Measurements from ENCODE around the gene ZNF836.

The ZNF836 gene

DNA sequence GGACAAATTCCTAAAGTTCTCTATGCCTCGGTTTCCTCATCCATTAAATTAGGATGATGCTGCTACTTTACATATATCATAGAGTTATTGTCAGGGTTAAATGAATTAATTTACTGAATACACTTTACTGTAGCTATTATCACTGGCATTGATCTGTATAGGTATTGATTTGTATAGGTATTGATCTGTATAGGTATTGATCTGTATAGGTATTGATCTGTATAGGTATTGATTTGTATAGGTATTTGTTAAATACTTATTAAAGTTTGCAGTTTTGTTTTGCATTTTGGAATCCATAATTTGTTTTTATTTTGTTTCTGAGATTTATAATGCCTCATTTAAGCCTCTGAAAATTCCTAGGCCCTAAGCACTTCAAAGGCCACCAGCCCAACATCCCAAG is 16.0 kb upstream of the ZNF836 start:
- no peak for DNase-seq

DNA sequence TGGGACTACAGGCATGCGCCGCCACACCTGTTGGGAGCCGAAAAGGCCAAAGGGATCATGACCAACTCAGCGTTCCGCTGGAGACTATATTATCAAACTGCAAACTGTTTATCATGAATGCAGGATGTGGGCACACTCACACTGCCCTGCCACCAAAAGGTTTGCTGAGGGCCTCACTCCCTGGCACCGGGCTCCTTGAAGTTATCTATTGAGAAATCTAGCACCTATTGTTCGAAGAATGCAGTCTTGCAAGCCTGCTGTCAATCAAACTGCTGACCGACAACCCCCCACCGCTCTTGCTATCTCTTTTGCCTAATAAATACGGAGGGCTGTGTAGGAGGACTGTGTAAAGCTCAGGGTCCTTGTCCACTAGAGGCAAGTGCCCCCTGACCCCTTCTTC is 5.2 kb upstream of the ZNF836 start:
- no peak for DNase-seq

DNA sequence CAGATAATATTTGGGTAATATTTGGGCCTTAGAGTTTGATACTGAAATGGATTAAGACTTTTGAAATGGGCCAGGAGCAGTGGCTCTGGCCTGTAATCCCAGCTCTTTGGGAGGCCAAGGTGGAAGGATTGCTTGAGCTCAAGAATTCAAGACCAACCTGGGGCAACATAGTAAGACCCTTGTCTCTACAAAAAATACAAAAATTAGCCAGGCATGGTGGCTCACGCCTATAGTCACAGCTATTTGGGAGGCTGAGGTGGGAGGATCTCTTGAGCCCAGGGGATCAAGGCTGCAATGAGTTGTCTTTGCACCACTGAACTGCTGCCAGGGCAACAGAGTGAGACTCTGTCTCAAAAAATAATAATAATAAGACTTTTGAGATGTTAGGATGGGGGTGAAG is 926 bp upstream of the ZNF836 start:
- DNase-seq: no peak

DNA sequence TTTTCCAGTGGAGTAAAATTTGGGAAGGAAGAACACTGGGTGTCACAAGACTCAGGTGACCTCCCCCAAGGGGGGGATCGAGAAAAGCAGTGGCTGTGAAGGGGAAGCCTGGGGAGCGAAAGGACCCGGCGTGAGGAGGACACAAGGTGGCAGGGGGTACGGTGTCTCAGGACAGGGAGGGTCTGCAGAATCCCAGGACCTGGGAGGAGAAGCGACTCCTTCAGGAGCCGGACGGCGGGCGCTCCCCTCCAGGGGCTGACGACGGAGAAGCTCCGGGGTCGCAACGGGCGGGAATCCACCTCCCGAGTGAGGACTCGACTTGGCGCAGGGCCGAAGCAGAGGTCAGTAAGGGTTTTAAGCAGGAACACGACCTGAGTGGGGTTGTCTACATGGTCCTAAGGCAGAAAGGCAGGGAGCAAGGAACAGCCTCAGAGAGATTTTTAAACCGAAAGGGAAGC is 529 bp downstream of the ZNF836 start:
- DNase-seq: no peak

DNA sequence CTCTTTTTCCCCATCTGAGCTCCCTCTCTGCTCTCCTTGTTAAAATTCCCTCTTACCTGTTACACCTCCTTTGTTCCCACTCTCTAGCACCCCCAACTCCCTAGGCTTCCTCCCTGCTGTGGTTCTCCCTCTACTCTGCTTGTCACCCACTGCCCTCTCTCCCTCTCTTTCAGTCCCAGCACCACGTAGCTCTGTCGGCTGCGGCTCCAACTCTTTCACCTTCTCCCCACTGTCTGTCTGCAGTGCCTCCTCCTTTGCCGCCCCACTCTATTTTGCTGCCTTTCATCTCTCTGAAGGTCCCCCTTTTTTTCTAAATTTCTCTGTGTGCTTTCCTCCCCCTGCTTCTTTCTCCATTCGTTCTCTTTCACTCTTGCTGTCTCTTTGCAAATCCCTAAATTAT is 1.1 kb downstream of the ZNF836 start:
- DNase-seq: no peak

DNA sequence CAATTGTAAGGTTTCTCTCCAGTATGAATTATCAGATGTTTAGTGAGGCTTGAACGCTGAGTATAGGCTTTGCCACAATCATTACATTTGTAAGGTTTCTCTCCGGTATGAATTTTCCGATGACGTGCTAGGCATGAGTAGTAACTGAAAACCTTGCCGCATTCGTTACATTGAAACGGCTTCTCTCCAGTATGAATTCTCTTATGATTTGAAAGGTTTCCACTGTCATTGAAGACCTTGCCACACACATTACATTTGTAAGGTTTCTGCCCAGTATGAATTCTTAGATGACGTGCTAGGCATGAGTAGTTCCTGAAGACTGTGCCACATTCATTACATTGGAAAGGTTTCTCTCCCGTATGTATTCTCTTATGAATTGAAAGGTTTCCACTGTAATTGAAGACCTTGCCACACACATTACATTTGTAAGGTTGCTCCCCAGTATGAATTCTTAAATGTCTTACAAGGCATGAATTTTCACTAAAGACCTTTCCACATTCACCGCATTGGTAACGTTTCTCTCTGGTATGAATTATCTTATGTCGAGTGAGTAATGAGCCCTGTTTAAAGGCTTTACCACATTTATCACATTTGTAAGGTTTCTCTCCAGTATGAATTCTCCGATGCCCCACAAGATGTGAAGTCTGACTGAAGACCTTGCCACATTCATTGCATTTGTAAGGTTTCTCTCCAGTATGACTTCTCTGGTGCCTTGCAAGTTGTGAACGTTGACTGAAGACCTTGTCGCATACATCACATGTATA is 15.6 kb downstream of the ZNF836 start:
- DNase-seq: no peak

DNA sequence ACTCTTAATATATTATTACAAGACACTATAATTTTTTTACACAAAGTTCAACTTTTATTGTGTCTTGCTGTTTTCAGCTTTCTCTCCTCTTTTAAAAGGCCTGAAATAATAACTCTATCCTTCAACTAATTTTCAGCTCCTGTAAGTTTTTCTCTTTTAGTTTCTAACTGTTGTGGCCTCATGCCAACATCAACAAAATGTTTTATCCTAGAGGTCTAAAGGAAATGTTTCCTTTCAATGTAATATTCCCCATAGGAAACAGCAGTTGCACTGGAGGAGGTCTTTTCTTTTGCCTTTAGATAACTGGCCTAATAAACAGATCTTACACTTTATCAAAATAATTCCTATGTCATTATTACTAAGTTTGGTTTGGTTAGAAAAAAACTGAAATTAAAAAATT is 23.2 kb downstream of the ZNF836 start:
- DNase-seq: no peak

DNA sequence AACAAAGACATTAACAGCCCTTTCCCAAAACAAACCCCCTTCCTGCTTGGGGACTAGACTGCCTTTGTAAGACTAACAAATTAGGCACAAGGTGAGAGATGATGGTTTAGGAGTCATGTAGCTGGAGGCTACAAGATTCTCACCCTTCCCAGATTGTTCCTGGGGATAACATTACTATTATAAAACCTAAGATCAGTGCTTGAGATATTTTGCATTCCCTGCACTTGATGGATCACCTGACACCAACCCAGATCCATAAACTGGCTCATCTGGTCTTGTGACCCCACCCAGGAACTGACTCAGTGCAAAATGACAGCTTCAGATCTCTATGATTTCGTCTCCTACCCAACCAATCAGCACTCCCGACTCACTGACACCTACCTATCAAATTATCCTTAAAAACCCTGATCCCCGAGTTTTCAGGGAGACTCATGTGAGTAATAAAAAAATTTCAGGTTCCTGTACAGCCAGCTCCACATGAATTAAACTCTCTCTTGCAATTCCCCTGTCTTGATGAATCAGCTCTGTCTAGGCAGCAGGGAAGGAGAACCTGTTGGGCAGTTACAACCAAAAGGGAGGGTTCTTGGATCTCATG is 29.3 kb downstream of the ZNF836 start:
- no peak for DNase-seq

DNA sequence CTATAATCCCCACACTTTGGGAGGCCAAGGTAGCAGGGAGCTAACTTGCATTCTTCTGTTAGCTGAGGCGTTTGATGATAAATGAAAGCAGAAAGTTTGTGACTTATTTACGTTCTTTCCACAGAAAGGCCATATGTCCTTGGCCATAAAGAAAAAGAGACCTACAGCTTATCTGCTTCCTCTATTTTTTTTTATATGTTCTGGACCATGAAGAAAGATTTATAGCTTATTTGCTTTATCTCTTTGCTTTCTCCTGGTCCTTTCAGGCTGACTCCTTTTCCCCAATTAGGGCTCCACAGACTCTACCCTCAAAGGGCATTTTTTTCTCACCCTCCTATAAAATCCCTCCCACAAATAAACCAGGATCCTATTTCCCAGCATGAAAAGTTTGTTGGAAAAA is 30.2 kb downstream of the ZNF836 start:
- DNase-seq: no peak

DNA sequence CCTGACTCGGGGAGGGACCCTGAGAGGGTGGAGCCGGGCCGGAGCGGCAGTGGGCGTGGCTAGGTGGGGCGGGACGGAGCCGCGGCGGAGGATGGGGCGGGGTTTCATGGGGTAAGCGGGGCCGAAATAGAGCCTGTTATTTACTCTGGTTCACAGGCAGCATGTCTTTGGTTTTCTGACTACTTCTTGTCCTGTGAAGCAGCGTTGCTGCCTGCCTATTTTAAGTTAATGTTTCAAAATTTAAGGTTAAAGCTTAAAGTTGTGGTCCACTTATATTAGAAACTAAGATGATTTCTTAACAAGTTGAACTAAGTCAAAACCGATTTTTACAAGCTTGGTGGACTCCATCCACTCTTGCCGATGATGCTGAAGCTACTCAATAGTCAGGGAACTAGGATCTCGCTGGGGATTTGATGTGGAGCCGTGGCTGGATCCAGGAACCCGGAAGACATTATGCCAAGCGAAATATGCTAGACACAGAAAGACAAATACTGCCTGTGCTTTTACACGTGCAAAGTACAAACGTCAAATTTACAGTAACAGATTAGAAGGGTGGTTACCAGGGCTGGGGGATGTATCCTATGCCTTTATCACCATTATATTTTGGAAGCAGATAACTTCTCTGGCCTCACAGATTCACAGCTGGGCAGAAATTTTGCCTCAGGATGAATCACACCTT is 31.2 kb downstream of the ZNF836 start:
- DNase-seq: peak; percentile 98

DNA sequence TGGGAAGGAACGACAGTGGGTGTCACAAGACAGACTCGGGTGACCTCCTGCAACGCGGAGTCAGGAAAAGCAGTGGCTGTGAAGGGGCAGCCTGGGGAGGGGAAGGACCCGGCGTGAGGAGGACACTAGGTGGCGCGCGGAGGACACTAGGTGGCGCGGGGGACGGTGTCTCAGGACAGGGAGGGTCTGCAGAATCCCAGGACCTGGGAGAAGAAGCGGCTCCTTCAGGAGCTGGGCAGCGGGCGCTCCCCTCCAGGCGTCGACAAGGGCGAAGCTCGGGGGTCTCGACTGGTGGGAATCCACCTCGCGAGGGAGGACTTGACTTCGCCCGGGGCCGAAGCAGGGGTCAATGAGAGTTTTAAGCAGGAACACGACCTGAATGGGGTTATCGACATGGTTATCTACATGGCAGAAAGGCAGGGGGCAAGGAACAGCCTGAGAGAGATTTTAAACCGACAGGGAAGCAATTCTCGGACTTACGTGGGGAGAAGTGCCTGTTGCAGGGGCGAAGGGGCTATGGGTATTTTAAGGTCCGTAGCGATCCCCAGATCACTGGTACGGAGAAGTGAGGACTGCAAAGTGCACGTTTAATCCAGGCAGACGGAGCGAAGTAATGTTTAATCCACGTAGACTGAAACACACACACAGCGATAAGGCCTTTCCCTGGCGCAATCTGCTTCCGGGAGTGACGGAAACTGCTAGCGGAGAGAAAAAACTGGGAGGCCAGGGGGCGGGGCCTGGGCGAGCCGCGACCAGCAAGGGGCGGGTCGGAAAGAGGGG is 32.0 kb downstream of the ZNF836 start, which contains the start of gene ZNF616:
Gene ZNF616 (minus strand): TSS at position 687 of the 780 bp plus-strand sequence. CDS start 9,426 bp downstream, outside the sequence.
- peak; percentile 68 for DNase-seq

DNA sequence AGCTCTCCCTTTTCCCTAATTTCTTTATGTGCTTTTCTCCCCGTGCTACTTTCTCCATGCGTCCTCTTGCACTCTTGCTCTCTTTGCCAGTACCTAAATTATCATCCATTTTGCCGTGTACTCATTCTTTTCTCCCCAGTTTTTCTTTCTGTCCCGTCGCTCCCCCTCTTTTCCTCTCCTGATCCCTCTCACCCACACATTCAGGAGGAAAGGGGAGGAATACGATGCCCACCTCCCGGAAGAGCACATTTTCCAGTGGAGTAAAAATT is 32.5 kb downstream of the ZNF836 start:
- DNase-seq: no peak

DNA sequence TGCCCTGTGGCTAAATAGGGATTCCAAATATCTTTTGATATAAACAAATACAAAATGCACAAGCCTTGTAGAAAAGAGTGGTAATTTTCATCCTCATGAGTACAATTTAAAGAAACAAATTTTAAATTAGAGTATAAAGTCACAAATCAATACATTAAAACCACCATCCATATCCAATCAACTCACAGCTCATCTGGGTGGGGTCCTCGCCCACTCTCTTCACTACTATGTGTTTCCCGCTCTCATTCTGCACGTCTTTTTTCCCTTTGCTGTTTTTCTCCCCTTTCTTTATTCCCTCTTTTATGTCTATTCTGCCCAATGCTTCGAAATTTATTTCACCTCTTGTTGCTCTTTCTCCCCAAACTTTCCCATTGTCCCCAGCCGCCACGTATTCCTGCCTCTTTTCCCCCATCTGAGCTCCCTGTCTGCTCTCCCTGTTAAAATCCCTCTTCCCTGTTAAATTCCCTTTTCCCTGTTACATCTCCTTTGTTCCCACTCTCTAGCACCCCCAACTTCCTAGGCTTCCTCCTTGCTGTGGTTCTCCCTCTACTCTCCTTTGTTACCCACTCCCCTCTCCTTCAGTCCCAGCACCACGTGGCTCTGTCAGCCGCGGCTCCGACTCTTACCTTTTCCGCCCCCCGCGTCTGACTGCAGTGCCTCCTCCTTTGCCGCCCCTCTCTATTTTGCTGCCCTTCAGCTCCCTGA is 33.0 kb downstream of the ZNF836 start:
- peak; percentile 30 for DNase-seq

DNA sequence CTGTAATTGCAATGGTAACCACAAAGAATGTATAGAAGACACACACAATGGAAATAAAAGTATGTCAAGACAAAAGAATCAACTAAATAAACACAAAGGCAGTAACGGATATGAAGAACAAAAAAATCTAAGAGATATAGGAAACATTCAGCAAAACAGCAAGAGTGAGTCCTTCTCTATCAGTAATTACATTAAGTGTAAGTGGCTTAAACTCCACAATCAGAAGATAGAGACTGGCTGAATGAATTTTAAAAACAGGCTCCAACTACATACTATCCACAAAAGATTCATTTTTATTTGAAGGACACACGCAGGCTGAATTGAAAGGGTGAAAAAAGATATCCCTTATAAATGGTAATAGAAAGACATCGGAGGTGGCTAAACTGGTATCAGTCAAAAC is 51.1 kb downstream of the ZNF836 start:
- DNase-seq: no peak

DNA sequence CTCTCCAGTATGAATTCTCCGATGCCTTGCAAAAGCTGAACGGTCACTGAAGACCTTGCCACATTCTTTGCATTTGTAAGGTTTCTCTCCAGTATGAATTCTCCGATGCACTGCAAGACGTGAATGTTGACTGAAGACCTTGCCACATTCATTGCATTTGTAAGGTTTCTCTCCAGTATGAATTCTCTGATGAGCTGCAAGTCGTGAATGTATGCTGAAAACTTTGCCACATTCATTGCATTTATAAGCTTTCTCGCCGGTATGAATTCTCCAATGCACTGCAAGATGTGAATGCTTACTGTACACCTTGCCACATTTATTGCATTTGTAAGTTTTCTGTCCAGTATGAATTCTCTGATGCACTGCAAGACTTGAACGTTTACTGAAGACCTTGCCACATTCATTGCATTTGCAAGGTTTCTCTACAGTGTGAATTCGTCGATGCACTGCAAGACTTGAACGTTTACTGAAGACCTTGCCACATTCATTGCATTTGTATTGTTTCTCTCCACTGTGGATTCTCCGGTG is 55.8 kb downstream of the ZNF836 start:
- DNase-seq: no peak

DNA sequence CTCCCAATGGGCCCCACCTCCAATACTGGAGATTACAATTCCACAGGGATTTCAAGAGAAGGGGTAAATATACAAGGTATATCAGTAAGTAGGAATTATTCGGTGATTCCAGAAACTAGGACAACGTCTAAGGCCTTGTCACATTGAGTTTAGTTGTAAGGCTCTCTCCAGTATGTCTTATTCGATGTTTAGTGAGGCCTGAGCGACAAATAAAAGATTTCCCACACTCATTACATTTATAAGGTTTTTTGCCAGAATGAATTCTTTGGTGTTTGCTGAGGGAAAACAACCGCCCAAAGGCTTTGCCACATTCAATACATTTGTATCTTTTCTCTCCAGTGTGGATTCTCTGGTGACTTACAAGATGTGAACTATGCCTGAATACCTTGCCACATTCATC is 56.7 kb downstream of the ZNF836 start:
- no peak for DNase-seq

DNA sequence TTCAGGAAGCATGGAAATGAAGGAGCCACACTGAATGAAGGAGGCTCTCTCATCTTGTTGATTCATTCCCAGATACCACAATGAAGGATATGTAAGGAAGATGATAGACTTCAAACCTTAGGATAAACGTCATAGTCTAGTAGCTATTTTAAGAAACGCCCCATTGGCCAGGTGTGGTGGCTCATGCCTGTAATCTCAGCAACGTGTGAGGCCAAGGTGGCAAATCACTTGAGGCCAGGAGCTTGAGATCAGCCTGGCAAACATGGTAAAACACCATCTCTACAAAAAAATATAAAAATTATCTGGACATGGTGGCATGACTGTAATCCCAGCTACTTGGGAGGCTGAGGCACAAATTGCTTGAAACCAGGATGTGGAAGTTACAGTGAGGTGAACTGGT is 58.8 kb downstream of the ZNF836 start:
- no peak for DNase-seq

DNA sequence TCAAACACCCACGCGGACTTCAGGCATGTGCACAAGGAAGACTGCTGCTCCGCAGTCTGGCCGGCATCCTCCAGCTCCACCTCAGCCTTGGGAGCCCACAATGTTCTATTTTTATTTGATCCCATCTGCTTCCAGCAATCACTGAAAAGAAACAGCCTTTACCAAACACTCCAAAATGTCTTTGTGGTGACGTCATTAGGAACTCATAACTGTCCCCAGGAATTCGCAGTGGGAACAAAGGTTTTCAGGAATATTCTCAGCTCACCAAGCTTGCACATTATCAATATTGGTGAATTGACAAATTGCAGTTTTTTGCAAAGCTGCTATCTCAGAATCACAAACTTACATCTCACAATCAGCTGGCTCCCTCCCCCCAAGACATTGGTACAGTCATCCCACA is 60.6 kb downstream of the ZNF836 start:
- no peak for DNase-seq

Measured in activated CD8-positive, alpha-beta memory T cell treated with anti-CD3 and anti-CD28 coated beads, Interleukin-2, amount 50 U/mL, for 4 hours (primary cell).